ENCODE results near the gene A2ML1.

A2ML1 gene

GRCh38 chr12:8832500-8832899, 10.1 kb downstream of the A2ML1 start:
- DNase-seq (ENCODE audit: low spot score), result no peak
- no peak overlapping the region for H3K4me3 ChIP-seq
- TF ChIP-seq CTCF (IDR thresholded peaks at IDR 0.05), result no peak
- no peak overlapping the region for H3K27ac ChIP-seq

GRCh38 chr12:8834230-8834629, 11.8 kb downstream of the A2ML1 start:
- H3K4me3 ChIP-seq, result no peak overlapping the region
- TF ChIP-seq CTCF (IDR thresholded peaks at IDR 0.05), result no peak
- DNase-seq (ENCODE audit: low spot score), result no peak
- no peak overlapping the region for H3K27ac ChIP-seq

DNA sequence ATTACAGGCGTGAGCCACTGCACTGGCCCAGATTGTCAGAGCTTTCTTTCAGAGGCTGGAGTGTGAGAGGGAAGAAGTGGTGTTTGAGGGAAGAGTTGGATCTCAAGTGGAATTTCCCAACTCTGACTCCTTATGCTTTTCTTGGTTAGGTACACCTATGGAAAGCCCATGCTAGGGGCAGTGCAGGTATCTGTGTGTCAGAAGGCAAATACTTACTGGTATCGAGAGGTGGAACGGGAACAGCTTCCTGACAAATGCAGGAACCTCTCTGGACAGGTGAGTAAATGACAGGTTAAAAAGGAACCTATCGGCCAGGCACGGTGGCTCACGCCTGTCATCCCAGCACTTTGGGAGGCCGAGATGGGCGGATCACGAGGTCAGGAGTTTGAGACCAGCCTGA, 14.9 kb downstream of the A2ML1 start:
- no peak for DNase-seq (ENCODE audit: low spot score)
- H3K27ac ChIP-seq, result no peak overlapping the region
- H3K4me3 ChIP-seq, result no peak overlapping the region
- no peak for TF ChIP-seq CTCF (IDR thresholded peaks at IDR 0.05)

DNA sequence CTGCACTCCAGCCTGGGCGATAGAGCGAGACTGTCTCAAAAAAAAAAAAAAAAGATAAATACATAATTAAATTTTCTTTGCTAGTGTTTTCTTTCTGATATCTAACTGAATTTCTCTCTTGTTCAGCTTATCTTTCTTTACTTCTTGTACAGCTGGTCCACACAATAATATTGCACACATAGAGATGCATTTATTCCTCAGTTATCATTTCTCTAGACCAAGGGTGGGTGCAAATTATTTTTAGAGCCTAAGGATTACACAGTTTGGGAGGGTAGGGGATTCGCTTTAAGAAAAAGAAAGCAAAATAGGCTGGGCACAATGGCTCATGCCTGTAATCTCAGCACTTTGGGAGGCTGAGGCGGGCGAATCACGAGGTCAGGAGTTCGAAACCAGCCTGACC, 17.9 kb downstream of the A2ML1 start:
- no peak for DNase-seq (ENCODE audit: low spot score)
- Histone ChIP-seq H3K4me3 (no peak overlapping the region), H3K27ac (no peak overlapping the region)
- TF ChIP-seq CTCF (IDR thresholded peaks at IDR 0.05), result no peak

- Histone ChIP-seq H3K27ac (no peak overlapping the region), H3K4me3 (no peak overlapping the region)
- no peak for DNase-seq (ENCODE audit: low spot score)
- no peak for TF ChIP-seq CTCF (IDR thresholded peaks at IDR 0.05)
These were observed 18.7 kb downstream of the A2ML1 start for GRCh38 chr12:8840938-8841633.

- H3K4me3 ChIP-seq, result no peak overlapping the region
- TF ChIP-seq CTCF (IDR thresholded peaks at IDR 0.05), result no peak
- no peak for DNase-seq (ENCODE audit: low spot score)
- H3K27ac ChIP-seq, result no peak overlapping the region
These were observed 19.4 kb downstream of the A2ML1 start for GRCh38 chr12:8841778-8842177.

GRCh38 chr12:8844665-8845064, 22.2 kb downstream of the A2ML1 start:
- Histone ChIP-seq H3K4me3 (no peak overlapping the region), H3K27ac (no peak overlapping the region)
- no peak for DNase-seq (ENCODE audit: low spot score)
- TF ChIP-seq CTCF (IDR thresholded peaks at IDR 0.05), result no peak
